Measurements from ENCODE around the gene LRRC25. TPM values are rescaled to one million over a fixed set of nuclear protein-coding genes. Genes with fewer than 3 reads are reported as not detected.
"Not testable (repeated sequence)": the region's sequence is repeated elsewhere in the genome, so short reads cannot be mapped to it uniquely, and the experiment has no call there.

LRRC25 gene
- total RNA-seq, 1 experiment from 2014 or later = not detected

- H3K36me3 Mint-ChIP-seq (ENCODE audit: insufficient read depth in 1 of 3, low read depth in 3 of 3) = peaks cover 0 to 5% (median 5%) of the 10 kb centered on the region in 3 experiments; a peak in 1 of 7 replicates
Observed at GRCh38 chr19:18384775-18385174, 12.6 kb downstream of the LRRC25 start.

GRCh38 chr19:18383622-18384021 is 13.8 kb downstream of the LRRC25 start:
- no CpG with 5 or more reads among the region's 11 CpGs for WGBS (ENCODE audit: extremely low coverage, insufficient read length, low lambda C conversion rate)
- not testable (repeated sequence) for H4K20me1 ChIP-seq (ENCODE audit: control insufficient read depth, insufficient read depth, insufficient read length); H3K79me1 ChIP-seq (ENCODE audit: insufficient read depth, low read depth, low read length, poor library complexity, severe bottlenecking); H3K27ac Mint-ChIP-seq; H4K91ac ChIP-seq (ENCODE audit: insufficient read length, low read depth, low read length); H2BK5ac ChIP-seq (ENCODE audit: insufficient read length, low read length); H3K4me3 Mint-ChIP-seq; H3K23me2 ChIP-seq (ENCODE audit: insufficient read length, low read depth, low read length, poor library complexity, severe bottlenecking); H3K36me3 Mint-ChIP-seq (ENCODE audit: insufficient read depth in 1 of 3, low read depth in 3 of 3); H3K18ac ChIP-seq (ENCODE audit: insufficient read length, low read depth, low read length); H3K4me1 ChIP-seq (ENCODE audit: insufficient read depth, low read length); H3K9me3 ChIP-seq (ENCODE audit: control insufficient read depth, low read depth, low read length); H3K4me2 ChIP-seq (ENCODE audit: insufficient read depth, insufficient read length, low read length); H3K9me3 Mint-ChIP-seq; H3K23ac ChIP-seq (ENCODE audit: insufficient read length, low read depth, low read length); DNase-seq; H3K27ac ChIP-seq (ENCODE audit: insufficient read length, low read depth, low read length); H2BK120ac ChIP-seq (ENCODE audit: low read depth, low read length, poor library complexity, severe bottlenecking); H2BK15ac ChIP-seq (ENCODE audit: low read depth, low read length); H3K79me2 ChIP-seq (ENCODE audit: insufficient read depth, low read length); H3K14ac ChIP-seq (ENCODE audit: insufficient read depth, low read length); H3T11ph ChIP-seq (ENCODE audit: low read length); H3K56ac ChIP-seq (ENCODE audit: insufficient read length, low read depth, low read length); H2BK20ac ChIP-seq (ENCODE audit: low read depth, low read length, poor library complexity, severe bottlenecking); H3K9ac ChIP-seq (ENCODE audit: extremely low read depth, insufficient read length, low read length); H3K4ac ChIP-seq (ENCODE audit: low read depth, low read length); H2AK5ac ChIP-seq (ENCODE audit: insufficient read length, low read length); H3K27me3 ChIP-seq (ENCODE audit: insufficient read depth, low read length); H4K8ac ChIP-seq (replicated peaks; ENCODE audit: insufficient read length, low read depth, low read length); H2BK12ac ChIP-seq (ENCODE audit: insufficient read length, low read depth, low read length); H4K5ac ChIP-seq (ENCODE audit: insufficient read length, low read depth, low read length); H2AFZ ChIP-seq (ENCODE audit: low read length)
- H3K4me1 Mint-ChIP-seq = peaks cover 26% of the 10 kb centered on the region in 2 experiments
- peaks cover 18% of the 10 kb centered on the region for H3K27me3 Mint-ChIP-seq (ENCODE audit: low read depth)

More at GRCh38 chr19:18384775-18385174, 12.6 kb downstream of the LRRC25 start:
- no peak overlapping the region for H3K4ac ChIP-seq (ENCODE audit: low read depth, low read length)
- H3K79me2 ChIP-seq (ENCODE audit: insufficient read depth, low read length) = no peaks in the 10 kb centered on the region
- no peak overlapping the region for H3K9ac ChIP-seq (ENCODE audit: extremely low read depth, insufficient read length, low read length)
- no peaks in the 10 kb centered on the region for H3K9me3 Mint-ChIP-seq
- H3K4me2 ChIP-seq (ENCODE audit: insufficient read depth, insufficient read length, low read length) = no peak overlapping the region
- H3K27me3 Mint-ChIP-seq (ENCODE audit: low read depth) = peaks cover 28% of the 10 kb centered on the region
- H4K8ac ChIP-seq (replicated peaks; ENCODE audit: insufficient read length, low read depth, low read length) = no peak overlapping the region
- H3K23me2 ChIP-seq (ENCODE audit: insufficient read length, low read depth, low read length, poor library complexity, severe bottlenecking) = no peaks in the 10 kb centered on the region
- no peak overlapping the region for H3T11ph ChIP-seq (ENCODE audit: low read length)
- no peak overlapping the region for H2BK15ac ChIP-seq (ENCODE audit: low read depth, low read length)
- no peak overlapping the region for H3K18ac ChIP-seq (ENCODE audit: insufficient read length, low read depth, low read length)
- H2BK120ac ChIP-seq (ENCODE audit: low read depth, low read length, poor library complexity, severe bottlenecking) = no peak overlapping the region
- H3K27ac ChIP-seq (ENCODE audit: insufficient read length, low read depth, low read length) = no peak overlapping the region
- no peak for DNase-seq
- no peak overlapping the region for H4K5ac ChIP-seq (ENCODE audit: insufficient read length, low read depth, low read length)
- H3K4me1 ChIP-seq (ENCODE audit: insufficient read depth, low read length) = no peaks in the 10 kb centered on the region
- peaks cover 26% of the 10 kb centered on the region in 2 experiments for H3K4me1 Mint-ChIP-seq
- H4K20me1 ChIP-seq (ENCODE audit: control insufficient read depth, insufficient read depth, insufficient read length) = no peaks in the 10 kb centered on the region
- no peak overlapping the region for H4K91ac ChIP-seq (ENCODE audit: insufficient read length, low read depth, low read length)
- TF ChIP-seq, protein P1, sequence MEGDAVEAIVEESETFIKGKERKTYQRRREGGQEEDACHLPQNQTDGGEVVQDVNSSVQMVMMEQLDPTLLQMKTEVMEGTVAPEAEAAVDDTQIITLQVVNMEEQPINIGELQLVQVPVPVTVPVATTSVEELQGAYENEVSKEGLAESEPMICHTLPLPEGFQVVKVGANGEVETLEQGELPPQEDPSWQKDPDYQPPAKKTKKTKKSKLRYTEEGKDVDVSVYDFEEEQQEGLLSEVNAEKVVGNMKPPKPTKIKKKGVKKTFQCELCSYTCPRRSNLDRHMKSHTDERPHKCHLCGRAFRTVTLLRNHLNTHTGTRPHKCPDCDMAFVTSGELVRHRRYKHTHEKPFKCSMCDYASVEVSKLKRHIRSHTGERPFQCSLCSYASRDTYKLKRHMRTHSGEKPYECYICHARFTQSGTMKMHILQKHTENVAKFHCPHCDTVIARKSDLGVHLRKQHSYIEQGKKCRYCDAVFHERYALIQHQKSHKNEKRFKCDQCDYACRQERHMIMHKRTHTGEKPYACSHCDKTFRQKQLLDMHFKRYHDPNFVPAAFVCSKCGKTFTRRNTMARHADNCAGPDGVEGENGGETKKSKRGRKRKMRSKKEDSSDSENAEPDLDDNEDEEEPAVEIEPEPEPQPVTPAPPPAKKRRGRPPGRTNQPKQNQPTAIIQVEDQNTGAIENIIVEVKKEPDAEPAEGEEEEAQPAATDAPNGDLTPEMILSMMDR (conservative IDR thresholded peaks at IDR 0.05) = no peak
- H2AK5ac ChIP-seq (ENCODE audit: insufficient read length, low read length) = no peak overlapping the region
- no CpG with 5 or more reads among the region's 7 CpGs for WGBS (ENCODE audit: extremely low coverage, insufficient read length, low lambda C conversion rate)
- H3K79me1 ChIP-seq (ENCODE audit: insufficient read depth, low read depth, low read length, poor library complexity, severe bottlenecking) = no peaks in the 10 kb centered on the region
- no peak overlapping the region for H2AFZ ChIP-seq (ENCODE audit: low read length)
- H2BK20ac ChIP-seq (ENCODE audit: low read depth, low read length, poor library complexity, severe bottlenecking) = no peak overlapping the region
- no peaks in the 10 kb centered on the region for H3K9me3 ChIP-seq (ENCODE audit: control insufficient read depth, low read depth, low read length)
- no peak overlapping the region for H3K23ac ChIP-seq (ENCODE audit: insufficient read length, low read depth, low read length)
- no peak overlapping the region for H3K4me3 Mint-ChIP-seq
- no peak overlapping the region for H3K14ac ChIP-seq (ENCODE audit: insufficient read depth, low read length)
- H3K27ac Mint-ChIP-seq = peak overlapping the region in 1 of 3 experiments; percentile 34; a peak in 1 of 7 replicates
- H2BK5ac ChIP-seq (ENCODE audit: insufficient read length, low read length) = no peak overlapping the region
- H3K56ac ChIP-seq (ENCODE audit: insufficient read length, low read depth, low read length) = no peak overlapping the region
- H2BK12ac ChIP-seq (ENCODE audit: insufficient read length, low read depth, low read length) = no peak overlapping the region
- no peaks in the 10 kb centered on the region for H3K27me3 ChIP-seq (ENCODE audit: insufficient read depth, low read length)
